GM11168 (cell line): ENCODE data around the gene WWC1.

Experiments
- in situ Hi-C: fragments of 300-500 bp; cut with MboI; formaldehyde crosslinking; loops from one replicate; pipeline ENCODE4 v1.12.0; 2022; ENCODE audit warnings: low sequenced_read_pairs; ENCODE audit not compliant: unreplicated experiment

WWC1 gene

GRCh38 chr5:168401880-168402279, 110.4 kb downstream of the WWC1 start:
- in situ Hi-C loops = no loop called here

GRCh38 chr5:168404365-168404764, 112.9 kb downstream of the WWC1 start:
- in situ Hi-C loops = no loop called here

GRCh38 chr5:168407211-168407610, 115.8 kb downstream of the WWC1 start:
- in situ Hi-C loops = no loop called here

- in situ Hi-C loops = no loop called here
Observed at GRCh38 chr5:168408561-168409305, 117.3 kb downstream of the WWC1 start.

- in situ Hi-C loops = no loop called here
Observed at GRCh38 chr5:168409591-168410458, 118.4 kb downstream of the WWC1 start.

GRCh38 chr5:168411871-168412270, 120.4 kb downstream of the WWC1 start:
- in situ Hi-C loops = no loop called here

- in situ Hi-C loops = no loop called here
Observed at GRCh38 chr5:168413062-168413461, 121.6 kb downstream of the WWC1 start.

- in situ Hi-C loops = no loop called here
Observed at GRCh38 chr5:168413596-168413995, 122.2 kb downstream of the WWC1 start.

- in situ Hi-C loops = no loop called here
Observed at GRCh38 chr5:168415401-168415800, 124.0 kb downstream of the WWC1 start.

GRCh38 chr5:168415971-168416370, 124.5 kb downstream of the WWC1 start:
- in situ Hi-C loops = no loop called here

GRCh38 chr5:168417731-168418429, 126.4 kb downstream of the WWC1 start:
- in situ Hi-C loops = no loop called here

- in situ Hi-C loops = no loop called here
Observed at GRCh38 chr5:168420461-168420860, 129.0 kb downstream of the WWC1 start.

- in situ Hi-C loops = no loop called here
Observed at GRCh38 chr5:168422431-168422830, 131.0 kb downstream of the WWC1 start.

GRCh38 chr5:168423478-168423877, 132.0 kb downstream of the WWC1 start:
- in situ Hi-C loops = no loop called here

GRCh38 chr5:168423971-168424370, 132.5 kb downstream of the WWC1 start:
- in situ Hi-C loops = no loop called here

- in situ Hi-C loops = no loop called here
Observed at GRCh38 chr5:168424594-168425323, 133.3 kb downstream of the WWC1 start.

GRCh38 chr5:168426007-168426863, 134.8 kb downstream of the WWC1 start:
- in situ Hi-C loops = no loop called here

GRCh38 chr5:168426864-168427172, 135.4 kb downstream of the WWC1 start:
- in situ Hi-C loops = no loop called here

GRCh38 chr5:168427224-168427623, 135.8 kb downstream of the WWC1 start:
- in situ Hi-C loops = no loop called here
